GM12873 (cell line): ENCODE data around the gene ZNF100.

Source experiments
- TF ChIP-seq, protein P1 (sequence below): IDR thresholded peaks from 2 replicates; pipeline ENCODE4 v1.5.1; 2012; ENCODE audit warnings: low read depth, mild to moderate bottlenecking, moderate library complexity, low read length, control low read depth; ENCODE audit not compliant: insufficient read depth; ENCODE audit errors: missing control alignments

Gene ZNF100

GRCh38 chr19:21691661-21692060, 75.7 kb downstream of the ZNF100 start:
- TF ChIP-seq, protein P1, sequence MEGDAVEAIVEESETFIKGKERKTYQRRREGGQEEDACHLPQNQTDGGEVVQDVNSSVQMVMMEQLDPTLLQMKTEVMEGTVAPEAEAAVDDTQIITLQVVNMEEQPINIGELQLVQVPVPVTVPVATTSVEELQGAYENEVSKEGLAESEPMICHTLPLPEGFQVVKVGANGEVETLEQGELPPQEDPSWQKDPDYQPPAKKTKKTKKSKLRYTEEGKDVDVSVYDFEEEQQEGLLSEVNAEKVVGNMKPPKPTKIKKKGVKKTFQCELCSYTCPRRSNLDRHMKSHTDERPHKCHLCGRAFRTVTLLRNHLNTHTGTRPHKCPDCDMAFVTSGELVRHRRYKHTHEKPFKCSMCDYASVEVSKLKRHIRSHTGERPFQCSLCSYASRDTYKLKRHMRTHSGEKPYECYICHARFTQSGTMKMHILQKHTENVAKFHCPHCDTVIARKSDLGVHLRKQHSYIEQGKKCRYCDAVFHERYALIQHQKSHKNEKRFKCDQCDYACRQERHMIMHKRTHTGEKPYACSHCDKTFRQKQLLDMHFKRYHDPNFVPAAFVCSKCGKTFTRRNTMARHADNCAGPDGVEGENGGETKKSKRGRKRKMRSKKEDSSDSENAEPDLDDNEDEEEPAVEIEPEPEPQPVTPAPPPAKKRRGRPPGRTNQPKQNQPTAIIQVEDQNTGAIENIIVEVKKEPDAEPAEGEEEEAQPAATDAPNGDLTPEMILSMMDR: no peak

DNA sequence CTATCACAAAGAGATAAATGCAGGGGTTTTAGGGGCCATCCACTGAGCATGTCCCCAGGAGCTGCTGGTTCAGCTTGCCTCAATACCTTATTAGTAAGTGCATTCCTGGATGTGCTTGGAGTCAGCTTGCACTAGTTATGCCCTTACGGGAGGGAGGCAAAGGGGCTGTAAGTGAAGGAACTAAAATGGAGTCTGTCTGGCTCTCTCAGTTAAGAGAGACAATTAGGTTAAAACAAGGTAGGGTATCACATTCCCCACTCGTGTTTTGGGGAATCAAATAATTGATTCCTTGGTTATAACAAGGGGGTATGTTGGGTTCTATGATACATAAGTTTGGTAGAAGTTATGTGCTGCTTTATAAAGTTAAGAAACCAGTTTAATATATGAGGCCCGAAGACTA, 78.9 kb downstream of the ZNF100 start:
- TF ChIP-seq, protein P1: no peak

- TF ChIP-seq, protein P1: no peak
Observed at GRCh38 chr19:21680671-21681070, 86.7 kb downstream of the ZNF100 start.

DNA sequence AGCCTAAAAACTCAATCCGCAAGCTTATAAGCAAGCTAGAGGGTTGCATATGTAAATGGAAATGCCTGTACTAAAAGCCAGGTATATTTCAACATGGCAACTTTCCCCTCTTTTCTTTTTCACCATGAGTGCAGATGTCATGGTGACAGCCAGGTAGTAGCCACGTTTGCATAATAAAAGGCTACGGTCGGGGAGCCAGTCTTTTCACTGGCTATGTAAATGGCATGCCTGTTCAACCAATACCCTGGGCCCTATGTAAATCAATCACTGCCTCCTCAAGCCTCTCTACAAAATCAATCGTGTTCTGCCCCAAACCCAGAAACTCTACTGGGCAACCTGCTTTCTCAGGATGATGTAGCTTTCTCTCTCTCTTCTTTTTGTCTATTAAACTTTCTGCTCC, 87.4 kb downstream of the ZNF100 start:
- TF ChIP-seq, protein P1: no peak

- TF ChIP-seq, protein P1: no peak
Observed at GRCh38 chr19:21677696-21678418, 89.5 kb downstream of the ZNF100 start.

DNA sequence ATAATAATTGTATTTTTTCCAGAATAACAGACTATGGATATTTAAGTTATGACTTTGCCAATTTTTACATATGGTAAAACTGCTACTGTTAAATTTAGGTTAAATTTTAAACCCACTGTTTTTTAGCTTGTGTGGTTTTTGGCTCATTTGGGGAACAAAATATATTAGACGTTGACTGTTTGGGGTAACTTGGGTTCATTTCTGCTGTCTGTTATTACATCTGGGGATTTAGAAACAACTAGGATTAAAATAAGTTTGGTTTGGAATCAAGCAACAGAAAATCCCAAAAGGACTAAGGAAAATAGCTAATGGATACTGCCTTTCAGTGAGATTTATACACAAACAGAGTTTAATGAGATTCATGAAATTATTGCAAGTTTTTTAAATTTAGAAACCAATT, 92.9 kb downstream of the ZNF100 start:
- TF ChIP-seq, protein P1: no peak
